GM19099 (cell line): ENCODE measurements around the gene ARVCF.

Experiments used
- POLR2A ChIP-seq: IDR thresholded peaks from 3 replicates; pipeline ENCODE4 v1.6.1; 2011; ENCODE audit warnings: low read depth; ENCODE audit not compliant: insufficient read length; ENCODE audit errors: extremely low read depth

ARVCF gene

GRCh38 chr22:20019661-20020532 lies 3.3 kb upstream of the ARVCF start:
- no peak for TF ChIP-seq POLR2A

DNA sequence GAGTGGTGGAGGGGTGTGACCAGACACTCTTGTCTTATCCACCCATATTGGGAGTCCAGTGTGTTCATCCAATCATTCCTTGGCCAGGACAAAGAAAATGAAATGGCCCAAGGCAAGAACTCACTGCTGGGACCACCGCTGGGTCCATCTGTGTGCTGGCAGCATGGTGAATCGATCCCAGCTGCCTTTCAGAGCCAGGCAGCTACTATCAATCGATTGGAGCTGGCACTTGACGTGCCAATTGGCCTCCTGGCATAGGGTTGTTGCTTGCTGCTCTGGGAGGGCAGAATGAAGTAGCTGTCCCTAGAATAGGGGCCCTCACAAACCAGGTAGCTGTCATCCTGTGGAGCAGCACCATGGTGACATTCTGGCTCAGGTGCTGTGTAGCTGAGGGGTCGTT lies 1.4 kb upstream of the ARVCF start:
- TF ChIP-seq POLR2A: no peak

DNA sequence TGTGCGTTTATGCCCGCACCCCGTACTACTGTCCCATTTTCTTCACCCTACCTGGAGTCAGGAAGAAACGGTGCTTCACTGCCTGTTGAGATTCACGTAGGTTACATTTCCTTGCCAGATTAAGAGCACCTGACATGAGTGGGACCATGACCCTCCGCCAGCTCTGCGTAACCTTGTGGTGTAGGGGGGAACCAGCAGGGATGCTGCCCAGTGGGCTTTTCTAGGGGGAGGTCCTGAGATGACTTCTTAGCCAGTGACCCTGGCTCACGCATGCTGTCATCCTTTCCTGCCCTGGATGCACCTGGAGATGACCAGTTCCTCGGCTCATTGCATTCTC lies 967 bp upstream of the ARVCF start:
- TF ChIP-seq POLR2A: no peak

DNA sequence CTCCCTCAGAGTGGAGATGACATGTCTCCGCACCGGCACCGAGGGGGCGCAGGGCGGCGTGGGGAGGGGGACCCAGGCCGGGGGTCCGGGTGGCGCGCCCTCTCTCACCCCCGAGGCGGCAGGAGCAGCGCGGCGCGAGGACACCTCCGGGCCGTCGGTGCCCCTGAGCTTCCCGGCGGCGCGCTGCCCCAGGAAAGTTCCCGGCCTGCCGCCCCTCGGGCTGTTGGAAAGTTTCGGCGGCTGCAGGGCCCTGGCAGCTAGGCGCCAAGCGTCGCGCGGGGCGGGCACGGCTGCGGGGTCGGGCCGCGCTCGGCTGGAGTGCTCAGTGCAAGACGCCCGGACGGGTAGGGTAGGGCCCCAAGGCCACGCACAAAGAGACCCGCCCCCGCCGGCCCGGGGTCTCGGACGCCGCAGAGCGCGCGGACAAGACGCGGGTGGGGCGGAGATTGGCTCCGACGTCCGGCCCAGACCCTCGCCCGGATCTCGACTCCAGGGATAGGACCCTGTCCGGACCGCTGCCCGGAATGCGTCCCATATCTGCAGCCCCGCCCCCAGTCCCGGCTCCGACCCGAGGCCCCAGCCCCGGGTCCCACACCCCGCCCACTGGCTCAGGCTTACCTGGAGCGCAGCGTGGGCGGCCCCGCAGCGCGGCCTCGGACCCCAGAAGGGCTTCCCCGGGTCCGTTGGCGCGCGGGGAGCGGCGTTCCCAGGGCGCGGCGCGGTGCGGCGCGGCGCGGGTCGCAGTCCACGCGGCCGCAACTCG lies 471 bp downstream of the ARVCF start:
- no peak for TF ChIP-seq POLR2A

GRCh38 chr22:20015187-20015625 lies 1.4 kb downstream of the ARVCF start:
- TF ChIP-seq POLR2A: no peak

- no peak for TF ChIP-seq POLR2A
Observed at GRCh38 chr22:20014526-20015186, 2.0 kb downstream of the ARVCF start.

- TF ChIP-seq POLR2A: no peak
Observed at GRCh38 chr22:20013382-20013871, 3.2 kb downstream of the ARVCF start.

GRCh38 chr22:20012741-20013331 lies 3.8 kb downstream of the ARVCF start:
- no peak for TF ChIP-seq POLR2A

- TF ChIP-seq POLR2A: no peak
Observed at GRCh38 chr22:20011993-20012740, 4.5 kb downstream of the ARVCF start.

- no peak for TF ChIP-seq POLR2A
Observed at GRCh38 chr22:20011123-20011992, 5.3 kb downstream of the ARVCF start.

- TF ChIP-seq POLR2A: no peak
Observed at GRCh38 chr22:20010307-20011122, 6.1 kb downstream of the ARVCF start.

DNA sequence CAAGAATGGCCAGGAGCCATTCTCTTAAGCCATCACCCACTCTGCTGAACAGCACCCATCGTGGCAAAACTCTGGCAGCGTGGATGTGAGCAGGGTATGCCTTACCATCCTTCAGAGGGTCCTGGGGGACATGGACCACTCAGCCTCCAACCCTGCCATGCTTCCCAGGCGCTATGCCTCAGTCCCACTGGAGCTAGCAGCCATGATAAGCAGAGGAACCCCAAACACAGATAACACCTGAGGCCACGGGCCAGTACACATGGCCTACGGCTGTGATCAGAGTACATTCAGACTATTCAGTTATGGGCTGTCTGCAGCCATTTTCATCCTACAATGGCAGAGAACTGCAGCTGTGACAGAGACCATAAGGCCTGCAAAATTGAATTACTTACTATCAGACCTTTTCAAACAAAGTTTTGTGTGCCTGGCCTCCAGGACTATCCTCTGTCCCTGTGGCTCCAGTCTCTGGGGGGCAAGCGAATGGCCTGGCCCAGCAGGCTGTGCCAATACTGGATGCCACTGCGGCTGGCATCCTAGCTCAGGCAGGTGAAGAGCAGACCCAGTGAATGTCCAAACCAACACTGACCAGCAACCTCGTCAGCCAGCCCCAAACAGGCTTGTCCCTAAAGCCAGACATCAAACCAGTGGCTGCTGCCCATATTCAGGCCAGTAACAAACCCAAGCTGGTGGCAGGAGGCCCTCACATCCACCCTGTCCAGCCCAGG lies 6.9 kb downstream of the ARVCF start:
- no peak for TF ChIP-seq POLR2A

- TF ChIP-seq POLR2A: no peak
Observed at GRCh38 chr22:20009018-20009491, 7.6 kb downstream of the ARVCF start.
